IPS-18a (cell line): Measurements from ENCODE around the gene UHMK1.
A peak's percentile ranks its signal among the peaks of the same experiment; 100 is the strongest.
"Not testable (repeated sequence)": the region's sequence is repeated elsewhere in the genome, so short reads cannot be mapped to it uniquely, and the experiment has no call there.

Experiments
- H3K27ac ChIP-seq: one replicate; pipeline ENCODE4 v1.5.1; 2013; ENCODE audit warnings: low read length
- H3K27me3 ChIP-seq: one replicate; pipeline ENCODE4 v1.6.1; 2013; ENCODE audit warnings: mild to moderate bottlenecking, low read length; ENCODE audit not compliant: control insufficient read depth, insufficient read depth
- H3K36me3 ChIP-seq: one replicate; pipeline ENCODE4 v1.6.1; 2013; ENCODE audit warnings: low read depth, low read length; ENCODE audit not compliant: control insufficient read depth
- H3K4me1 ChIP-seq: one replicate; pipeline ENCODE4 v1.6.1; 2013; ENCODE audit warnings: low read depth, low read length; ENCODE audit not compliant: control insufficient read depth
- H3K4me3 ChIP-seq: one replicate; pipeline ENCODE4 v1.5.1; 2013; ENCODE audit warnings: low read length
- H3K9ac ChIP-seq: one replicate; pipeline ENCODE4 v1.6.1; 2013; ENCODE audit warnings: mild to moderate bottlenecking, low read length, moderate library complexity
- H3K9me3 ChIP-seq: one replicate; pipeline ENCODE4 v1.6.1; 2013; ENCODE audit warnings: low read depth, low read length; ENCODE audit not compliant: control insufficient read depth

The UHMK1 gene

GRCh38 chr1:162476620-162477019, 21.0 kb upstream of the UHMK1 start:
- Histone ChIP-seq H3K27ac (no peak overlapping the region), H3K9ac (no peak overlapping the region), H3K9me3 (no peaks in the 10 kb centered on the region), H3K36me3 (no peaks in the 10 kb centered on the region), H3K27me3 (no peaks in the 10 kb centered on the region), H3K4me3 (no peak overlapping the region), H3K4me1 (peaks cover 7% of the 10 kb centered on the region)

DNA sequence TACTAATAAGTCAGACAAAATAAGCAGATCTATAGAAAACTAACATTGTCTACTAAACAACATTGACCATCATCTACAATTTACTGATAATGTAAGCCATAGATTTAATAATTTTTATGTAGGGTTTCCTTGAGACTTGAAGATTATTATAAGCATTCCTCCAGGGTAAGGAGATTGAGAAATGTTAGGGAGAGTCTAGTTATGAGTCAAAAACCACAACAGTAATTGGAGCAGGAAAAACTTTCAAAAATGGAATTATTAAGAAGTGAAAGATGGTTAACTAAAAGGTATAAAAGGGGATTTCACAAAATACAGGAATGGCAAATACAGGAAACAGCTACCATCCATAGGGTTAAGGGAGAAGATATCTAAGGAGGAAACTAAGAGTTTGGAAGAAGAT, 12.4 kb upstream of the UHMK1 start:
- Histone ChIP-seq H3K4me1 (no peaks in the 10 kb centered on the region), H3K27me3 (no peaks in the 10 kb centered on the region), H3K9ac (no peak overlapping the region), H3K9me3 (no peaks in the 10 kb centered on the region), H3K36me3 (no peaks in the 10 kb centered on the region), H3K27ac (no peak overlapping the region), H3K4me3 (no peak overlapping the region)

- H3K9me3 ChIP-seq: no peaks in the 10 kb centered on the region
- H3K27me3 ChIP-seq: peaks cover 4% of the 10 kb centered on the region
- H3K9ac ChIP-seq: no peak overlapping the region
- no peak overlapping the region for H3K27ac ChIP-seq
- H3K36me3 ChIP-seq: no peaks in the 10 kb centered on the region
- H3K4me3 ChIP-seq: no peak overlapping the region
- H3K4me1 ChIP-seq: no peaks in the 10 kb centered on the region
Observed at GRCh38 chr1:162487241-162487640, 10.4 kb upstream of the UHMK1 start.

DNA sequence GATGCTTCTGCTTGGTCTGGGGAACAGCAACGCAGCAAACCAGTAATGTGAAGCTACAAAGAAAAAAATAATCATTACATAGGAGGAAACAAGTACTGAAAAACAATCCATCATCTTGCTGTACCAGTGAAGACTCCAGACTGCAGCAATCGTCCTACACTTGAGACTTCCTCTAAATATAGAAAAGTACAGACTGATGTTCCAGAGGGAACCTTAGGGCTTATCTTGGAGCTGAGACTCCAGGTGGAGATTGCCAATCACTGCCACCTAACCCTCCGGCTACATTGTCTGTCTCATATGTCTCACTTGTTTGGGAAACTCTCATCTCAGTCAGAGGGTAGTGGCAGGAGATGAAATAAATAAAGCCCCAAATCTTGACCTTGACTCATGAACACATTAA, 9.4 kb upstream of the UHMK1 start:
- Histone ChIP-seq H3K27ac (no peak overlapping the region), H3K9ac (no peak overlapping the region), H3K27me3 (peaks cover 7% of the 10 kb centered on the region), H3K9me3 (no peaks in the 10 kb centered on the region), H3K4me1 (no peaks in the 10 kb centered on the region), H3K36me3 (no peaks in the 10 kb centered on the region), H3K4me3 (no peak overlapping the region)

DNA sequence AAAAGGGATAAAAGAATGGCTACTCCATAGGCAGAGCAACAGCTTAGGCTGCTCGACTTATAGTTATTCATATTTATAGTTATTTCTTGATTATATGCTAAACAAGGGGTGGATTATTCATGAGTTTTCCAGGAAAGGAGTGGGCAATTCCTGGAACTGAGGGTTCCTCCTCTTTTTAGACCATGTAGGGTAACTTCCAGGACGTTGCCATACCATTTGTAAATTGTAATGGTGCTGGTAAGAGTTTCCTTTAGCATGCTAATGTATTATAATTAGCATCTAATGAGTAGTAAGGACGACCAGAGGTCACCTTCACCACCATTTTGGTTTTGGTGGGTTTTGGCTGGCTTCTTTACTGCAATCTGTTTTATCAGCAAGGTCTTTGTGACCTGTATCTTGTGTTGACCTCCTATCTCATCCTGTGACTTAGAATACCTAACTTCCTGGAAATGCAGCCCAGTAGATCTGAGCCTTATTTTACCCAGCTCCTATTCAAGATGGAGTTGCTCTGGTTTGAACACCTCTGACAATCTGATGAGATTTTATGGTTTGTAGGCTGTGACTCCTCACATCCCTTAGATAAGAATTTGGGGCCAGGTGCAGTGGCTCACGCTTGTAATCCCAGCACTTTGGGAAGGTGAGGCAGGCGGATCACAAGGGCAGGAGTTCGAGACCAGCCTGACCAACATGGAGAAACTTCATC, 1.9 kb upstream of the UHMK1 start:
- not testable (repeated sequence) for H3K9me3 ChIP-seq, H3K9ac ChIP-seq, H3K27ac ChIP-seq, H3K4me3 ChIP-seq, H3K27me3 ChIP-seq, H3K36me3 ChIP-seq
- peaks cover 11% of the 10 kb centered on the region for H3K4me1 ChIP-seq

DNA sequence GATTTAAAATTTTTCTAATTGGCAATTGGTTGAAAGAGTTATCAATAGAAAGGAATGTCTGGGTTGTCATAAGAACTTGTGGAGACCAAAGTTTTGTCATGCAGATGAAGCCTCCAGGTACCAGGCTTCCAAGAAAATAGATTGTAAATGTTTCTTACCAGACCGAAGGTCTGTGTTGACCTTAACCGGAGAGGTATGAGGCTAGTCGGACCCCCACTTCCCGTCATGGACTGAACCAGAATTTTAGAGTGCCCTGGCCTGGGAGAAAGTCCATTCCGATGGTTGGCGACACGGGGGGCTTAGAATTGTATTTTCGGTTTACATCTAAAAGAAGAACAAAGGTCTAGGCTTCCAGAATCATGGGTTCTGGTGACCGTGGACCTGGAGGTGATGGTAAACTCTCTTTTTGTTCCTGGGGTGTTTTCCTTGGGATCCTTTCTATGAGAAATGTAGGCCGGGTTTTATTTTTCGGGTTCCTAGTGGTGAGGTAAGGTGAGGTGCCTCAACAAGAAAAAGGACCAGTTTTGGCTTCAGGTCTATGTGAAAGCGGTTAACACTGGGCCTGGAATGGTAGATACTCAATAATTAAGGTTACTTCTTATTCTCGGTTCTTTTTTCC, 405 bp upstream of the UHMK1 start:
- peaks cover 3% of the 10 kb centered on the region for H3K27me3 ChIP-seq
- H3K36me3 ChIP-seq: peaks cover 22% of the 10 kb centered on the region
- H3K4me1 ChIP-seq: peaks cover 11% of the 10 kb centered on the region
- peak overlapping the region; percentile 98 for H3K4me3 ChIP-seq
- peak overlapping the region; percentile 83 for H3K9ac ChIP-seq
- H3K27ac ChIP-seq: no peak overlapping the region
- H3K9me3 ChIP-seq: no peaks in the 10 kb centered on the region

DNA sequence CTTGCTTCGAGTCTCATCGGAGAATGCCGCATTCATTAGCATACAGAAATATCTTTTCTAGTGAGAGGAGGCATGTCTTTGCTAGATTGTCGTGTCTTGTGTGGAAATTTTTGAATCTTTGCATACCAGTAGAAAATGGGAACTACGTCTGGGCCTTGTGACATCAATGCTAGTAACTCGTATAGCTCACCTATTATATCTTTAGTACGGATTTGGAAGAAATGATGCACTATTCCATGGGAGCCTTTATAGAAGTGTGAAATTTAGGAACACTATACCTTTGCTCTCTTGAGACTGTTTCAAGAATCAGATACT, 835 bp downstream of the UHMK1 start:
- H3K4me1 ChIP-seq: peaks cover 11% of the 10 kb centered on the region
- H3K27me3 ChIP-seq: no peaks in the 10 kb centered on the region
- H3K36me3 ChIP-seq: peaks cover 35% of the 10 kb centered on the region
- peak overlapping the region; percentile 98 for H3K4me3 ChIP-seq
- peak overlapping the region; percentile 83 for H3K9ac ChIP-seq
- H3K27ac ChIP-seq: no peak overlapping the region
- H3K9me3 ChIP-seq: no peaks in the 10 kb centered on the region

DNA sequence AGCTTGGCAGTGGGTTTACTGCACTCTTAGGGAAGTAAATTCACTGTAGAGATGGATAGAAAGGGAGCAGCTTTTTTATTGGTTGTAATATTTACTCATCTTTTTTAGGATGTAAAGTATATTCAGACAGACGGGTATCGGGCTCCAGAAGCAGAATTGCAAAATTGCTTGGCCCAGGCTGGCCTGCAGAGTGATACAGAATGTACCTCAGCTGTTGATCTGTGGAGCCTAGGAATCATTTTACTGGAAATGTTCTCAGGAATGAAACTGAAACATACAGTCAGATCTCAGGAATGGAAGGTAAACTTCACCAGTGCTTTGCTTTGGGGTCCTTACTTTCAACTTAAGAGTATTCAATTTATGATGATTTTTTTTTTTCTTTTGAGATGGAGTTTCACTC, 3.2 kb downstream of the UHMK1 start:
- Histone ChIP-seq H3K27me3 (no peaks in the 10 kb centered on the region), H3K9ac (no peak overlapping the region), H3K27ac (no peak overlapping the region), H3K4me3 (no peak overlapping the region), H3K4me1 (peaks cover 11% of the 10 kb centered on the region), H3K9me3 (no peaks in the 10 kb centered on the region), H3K36me3 (peaks cover 54% of the 10 kb centered on the region)

DNA sequence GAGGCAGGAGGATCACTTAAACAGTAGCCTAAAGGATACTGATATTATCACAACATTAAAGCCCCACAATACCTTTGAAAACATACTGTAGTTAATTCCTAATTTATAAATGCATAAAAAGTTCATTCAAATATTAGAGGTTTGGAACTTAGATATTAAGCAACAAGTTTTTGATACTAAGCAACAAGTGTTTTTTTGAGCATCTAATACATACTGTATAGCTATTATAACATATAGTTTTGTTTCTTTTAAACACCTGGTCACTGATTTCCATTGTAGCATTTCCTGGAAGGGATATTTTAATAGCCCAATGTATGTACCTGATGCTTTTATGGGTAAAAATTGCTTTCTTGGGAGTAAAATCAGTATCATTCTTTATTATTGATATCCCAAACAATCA, 4.5 kb downstream of the UHMK1 start:
- peaks cover 10% of the 10 kb centered on the region for H3K4me1 ChIP-seq
- H3K27ac ChIP-seq: no peak overlapping the region
- no peak overlapping the region for H3K9ac ChIP-seq
- H3K9me3 ChIP-seq: no peaks in the 10 kb centered on the region
- H3K4me3 ChIP-seq: no peak overlapping the region
- peaks cover 59% of the 10 kb centered on the region for H3K36me3 ChIP-seq
- no peaks in the 10 kb centered on the region for H3K27me3 ChIP-seq

DNA sequence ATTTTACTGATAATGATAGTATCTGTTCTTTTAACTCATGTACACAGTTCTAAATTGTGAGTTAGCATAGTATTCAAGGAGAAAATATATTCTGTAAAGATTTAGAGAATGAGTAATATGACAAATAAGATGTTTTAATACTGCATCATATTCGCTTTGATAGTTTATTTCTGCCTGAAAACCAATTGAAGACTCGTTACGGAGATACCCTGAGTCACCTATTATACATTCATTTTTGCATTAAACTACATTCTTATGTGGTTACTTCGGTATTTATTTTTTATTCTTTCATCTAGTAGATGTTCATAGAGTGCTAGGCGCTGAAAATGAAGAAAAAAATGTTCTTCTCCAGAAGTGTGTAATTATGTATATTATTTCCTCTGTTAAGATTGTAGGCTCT, 5.3 kb downstream of the UHMK1 start:
- Histone ChIP-seq H3K27ac (no peak overlapping the region), H3K27me3 (no peaks in the 10 kb centered on the region), H3K4me1 (peaks cover 6% of the 10 kb centered on the region), H3K9me3 (no peaks in the 10 kb centered on the region), H3K9ac (no peak overlapping the region), H3K36me3 (peaks cover 59% of the 10 kb centered on the region), H3K4me3 (no peak overlapping the region)

- Histone ChIP-seq H3K4me3 (no peak overlapping the region), H3K9me3 (no peaks in the 10 kb centered on the region), H3K36me3 (peaks cover 25% of the 10 kb centered on the region), H3K27me3 (no peaks in the 10 kb centered on the region), H3K27ac (no peak overlapping the region), H3K9ac (no peak overlapping the region), H3K4me1 (peaks cover 9% of the 10 kb centered on the region)
Observed at GRCh38 chr1:162527314-162527713, 29.7 kb downstream of the UHMK1 start.

- H3K27ac ChIP-seq: no peak overlapping the region
- no peak overlapping the region for H3K9ac ChIP-seq
- peaks cover 9% of the 10 kb centered on the region for H3K4me1 ChIP-seq
- H3K36me3 ChIP-seq: peaks cover 7% of the 10 kb centered on the region
- no peak overlapping the region for H3K4me3 ChIP-seq
- H3K9me3 ChIP-seq: no peaks in the 10 kb centered on the region
- H3K27me3 ChIP-seq: no peaks in the 10 kb centered on the region
Observed at GRCh38 chr1:162530307-162530987, 32.8 kb downstream of the UHMK1 start.
